HG03565 (cell line): ENCODE measurements around the gene PRSS36.

Experiments used
- ATAC-seq: cut with Tn5 transposase; IDR thresholded peaks from one replicate; pipeline ENCODE4 v1.9.1; 2021; ENCODE audit warnings: mild to moderate bottlenecking, moderate library complexity; ENCODE audit not compliant: unreplicated experiment

Gene PRSS36

GRCh38 chr16:31128711-31129567 lies 20.9 kb downstream of the PRSS36 start:
- no peak for ATAC-seq

- ATAC-seq = no peak
Measured at GRCh38 chr16:31127182-31127581, 22.7 kb downstream of the PRSS36 start.

- no peak for ATAC-seq
Measured at GRCh38 chr16:31125844-31126243, 24.0 kb downstream of the PRSS36 start.

DNA sequence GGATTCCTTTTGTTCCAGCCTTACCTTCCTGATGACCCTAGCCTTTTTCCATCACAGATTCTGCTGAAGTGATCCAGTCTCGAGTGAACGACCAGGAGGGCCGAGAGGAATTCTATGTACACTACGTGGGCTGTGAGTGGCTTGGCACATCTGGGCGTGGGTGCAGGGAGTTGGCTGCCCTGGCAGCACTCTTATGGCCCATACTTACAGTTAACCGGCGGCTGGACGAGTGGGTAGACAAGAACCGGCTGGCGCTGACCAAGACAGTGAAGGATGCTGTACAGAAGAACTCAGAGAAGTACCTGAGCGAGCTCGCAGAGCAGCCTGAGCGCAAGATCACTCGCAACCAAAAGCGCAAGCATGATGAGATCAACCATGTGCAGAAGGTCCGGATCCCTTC lies 29.7 kb downstream of the PRSS36 start:
- ATAC-seq = no peak

GRCh38 chr16:31118223-31119155 lies 31.4 kb downstream of the PRSS36 start:
- no peak for ATAC-seq

DNA sequence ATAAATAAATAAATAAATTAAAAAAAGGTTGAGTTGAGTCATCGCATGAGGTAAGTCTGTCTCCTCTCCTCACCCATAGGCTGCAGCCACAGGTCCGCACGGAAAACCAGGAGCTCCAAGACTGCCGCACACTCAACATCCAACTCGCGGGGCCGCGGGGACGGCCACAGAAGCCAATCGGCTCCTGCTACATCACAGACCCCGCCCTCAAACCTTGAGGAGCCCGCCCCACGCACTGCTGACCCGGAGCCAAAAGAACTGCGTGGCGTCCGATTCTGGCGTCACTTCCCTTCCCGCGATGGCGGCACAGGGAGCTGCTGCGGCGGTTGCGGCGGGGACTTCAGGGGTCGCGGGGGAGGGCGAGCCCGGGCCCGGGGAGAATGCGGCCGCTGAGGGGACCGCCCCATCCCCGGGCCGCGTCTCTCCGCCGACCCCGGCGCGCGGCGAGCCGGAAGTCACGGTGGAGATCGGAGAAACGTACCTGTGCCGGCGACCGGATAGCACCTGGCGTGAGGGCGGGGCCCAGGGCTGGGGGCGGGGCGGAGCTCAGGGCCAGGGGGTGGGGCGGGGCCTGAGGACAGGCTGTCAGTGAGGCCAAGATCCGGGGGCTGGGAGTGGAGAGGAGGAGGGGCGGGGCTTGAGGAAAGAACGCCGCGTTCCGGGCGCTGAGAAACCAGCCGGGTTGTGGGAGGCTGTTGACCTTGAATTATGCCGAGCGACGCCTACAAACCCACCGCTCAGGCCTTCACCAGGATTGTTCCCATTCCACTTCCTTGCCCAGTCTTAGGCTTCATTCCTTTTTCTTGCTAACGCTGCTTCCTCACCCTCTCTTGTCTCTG lies 32.3 kb downstream of the PRSS36 start, which contains the start of gene KAT8:
KAT8 (plus strand) TSS at position 281 of the 839 bp plus-strand sequence; CDS start at position 299, 18 bp downstream.
- ATAC-seq = peak; percentile 73

DNA sequence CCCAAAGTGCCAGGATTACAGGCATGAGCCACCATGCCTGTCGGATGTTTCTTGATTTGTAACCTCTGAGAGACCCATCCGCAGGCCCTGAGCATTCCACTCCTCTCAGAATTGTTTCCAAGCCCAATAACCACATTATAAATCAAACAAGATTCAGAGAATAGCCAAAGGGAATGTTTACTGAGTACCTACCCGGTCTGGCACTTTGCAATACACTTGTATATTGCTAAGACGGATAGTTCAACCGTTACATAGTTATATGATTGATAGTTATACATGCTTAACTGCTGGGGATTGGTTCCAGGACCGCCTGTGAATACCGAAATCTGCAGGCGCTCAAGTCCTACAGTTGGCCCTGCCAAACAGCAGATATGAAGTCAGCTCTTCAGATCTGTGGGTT lies 35.4 kb downstream of the PRSS36 start:
- no peak for ATAC-seq

- ATAC-seq = no peak
Measured at GRCh38 chr16:31113121-31114120, 36.4 kb downstream of the PRSS36 start.

GRCh38 chr16:31112711-31113110 lies 37.2 kb downstream of the PRSS36 start:
- no peak for ATAC-seq

DNA sequence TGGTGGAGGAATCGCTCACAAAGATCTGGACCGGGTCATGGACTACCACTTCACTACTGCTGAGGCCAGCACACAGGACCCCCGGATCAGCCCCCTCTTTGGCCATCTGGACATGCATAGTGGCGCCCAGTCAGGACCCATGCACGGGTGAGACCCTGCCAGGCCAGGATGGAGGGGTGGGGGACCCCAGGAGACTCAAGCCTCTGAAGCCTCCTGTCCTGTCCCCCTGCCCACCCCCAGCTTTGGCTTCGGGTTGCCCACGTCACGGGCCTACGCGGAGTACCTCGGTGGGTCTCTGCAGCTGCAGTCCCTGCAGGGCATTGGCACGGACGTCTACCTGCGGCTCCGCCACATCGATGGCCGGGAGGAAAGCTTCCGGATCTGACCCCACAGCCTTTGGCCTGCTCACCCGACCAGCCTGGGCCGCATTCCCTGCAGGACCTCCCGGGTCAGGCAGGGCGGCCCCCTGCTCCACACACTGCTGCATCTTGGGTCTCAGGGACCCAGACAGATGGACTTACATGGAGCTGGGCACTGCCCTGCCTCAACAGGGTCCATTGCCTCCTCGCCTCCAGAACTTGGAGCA lies 37.9 kb downstream of the PRSS36 start:
- no peak for ATAC-seq

DNA sequence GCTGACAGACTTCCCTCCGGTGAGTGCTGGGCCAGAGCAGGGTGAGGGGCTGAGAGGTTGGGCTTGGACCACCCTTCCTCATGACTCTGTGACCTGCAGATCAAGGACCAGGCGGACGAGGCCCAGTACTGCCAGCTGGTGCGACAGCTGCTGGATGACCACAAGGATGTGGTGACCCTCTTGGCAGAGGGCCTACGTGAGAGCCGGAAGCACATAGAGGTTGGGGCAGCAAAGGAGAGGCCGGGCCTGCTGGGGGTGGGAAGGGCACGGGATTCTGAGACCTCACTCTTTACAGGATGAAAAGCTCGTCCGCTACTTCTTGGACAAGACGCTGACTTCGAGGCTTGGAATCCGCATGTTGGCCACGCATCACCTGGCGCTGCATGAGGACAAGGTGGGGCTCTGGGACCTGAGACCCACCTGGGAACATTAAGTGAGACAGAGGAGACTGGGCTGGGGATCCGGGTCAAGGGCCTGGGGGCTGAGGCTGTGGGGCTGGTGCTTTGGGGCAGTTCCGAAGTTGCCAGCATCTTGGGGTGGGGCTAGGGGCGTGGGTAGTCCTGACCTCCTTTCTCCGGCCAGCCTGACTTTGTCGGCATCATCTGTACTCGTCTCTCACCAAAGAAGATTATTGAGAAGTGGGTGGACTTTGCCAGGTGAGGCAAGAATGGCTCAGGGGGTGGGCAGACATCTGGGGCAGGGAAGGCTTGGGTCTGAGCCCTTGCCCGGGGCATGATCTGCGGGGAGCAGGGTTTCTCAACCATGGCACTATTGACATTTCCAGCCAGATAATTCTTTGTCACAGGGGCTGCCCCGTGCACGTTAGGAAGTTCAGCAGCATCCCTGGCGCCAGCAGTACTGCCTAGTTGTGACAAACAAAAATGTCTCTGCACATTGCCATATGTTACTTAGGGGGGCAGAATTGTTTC lies 39.5 kb downstream of the PRSS36 start:
- no peak for ATAC-seq

DNA sequence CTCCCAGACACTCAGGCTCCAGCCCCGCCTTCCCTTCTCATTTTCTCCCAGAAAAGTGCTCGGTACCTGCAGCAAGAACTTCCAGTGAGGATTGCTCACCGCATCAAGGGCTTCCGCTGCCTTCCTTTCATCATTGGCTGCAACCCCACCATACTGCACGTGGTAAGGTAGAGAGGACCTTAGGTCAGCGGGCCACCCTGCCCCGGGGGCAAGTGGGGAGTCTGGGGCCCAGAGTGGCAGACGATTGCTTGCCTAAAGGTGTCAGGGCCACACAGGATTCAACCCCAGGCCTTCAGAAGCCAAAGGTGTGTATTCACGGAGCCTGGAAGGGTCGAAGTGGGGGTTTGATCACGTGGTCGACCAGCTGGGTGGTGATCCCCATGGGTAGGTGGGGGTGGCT lies 40.2 kb downstream of the PRSS36 start:
- no peak for ATAC-seq

DNA sequence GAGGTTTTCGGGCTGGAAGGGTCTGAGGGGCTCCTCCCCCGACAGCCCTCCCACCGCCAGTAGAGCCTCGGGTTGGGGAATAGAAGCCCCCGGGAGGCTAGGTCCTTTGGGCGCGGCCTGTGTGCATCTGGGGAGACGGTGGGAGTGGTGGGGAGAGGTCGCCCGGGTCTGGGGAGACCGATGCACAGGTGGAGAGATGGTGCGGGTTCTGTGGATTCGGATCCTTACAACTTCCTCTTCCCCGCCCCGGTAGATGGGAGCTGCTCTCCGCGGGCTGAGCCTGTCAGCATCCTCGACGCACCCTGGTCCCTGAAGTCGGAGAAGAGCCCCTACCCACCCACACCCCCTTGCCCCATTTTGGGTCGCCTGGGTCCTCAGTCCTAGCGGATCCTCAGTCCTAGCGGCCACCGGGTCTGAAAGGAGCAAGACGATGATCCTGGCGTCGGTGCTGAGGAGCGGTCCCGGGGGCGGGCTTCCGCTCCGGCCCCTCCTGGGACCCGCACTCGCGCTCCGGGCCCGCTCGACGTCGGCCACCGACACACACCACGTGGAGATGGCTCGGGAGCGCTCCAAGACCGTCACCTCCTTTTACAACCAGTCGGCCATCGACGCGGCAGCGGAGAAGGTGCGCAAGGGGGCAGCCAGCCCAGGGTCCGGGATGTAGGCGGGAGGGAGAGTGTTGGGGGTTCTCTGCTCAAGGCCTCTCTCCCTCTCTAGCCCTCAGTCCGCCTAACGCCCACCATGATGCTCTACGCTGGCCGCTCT lies 40.9 kb downstream of the PRSS36 start:
- ATAC-seq = no peak

DNA sequence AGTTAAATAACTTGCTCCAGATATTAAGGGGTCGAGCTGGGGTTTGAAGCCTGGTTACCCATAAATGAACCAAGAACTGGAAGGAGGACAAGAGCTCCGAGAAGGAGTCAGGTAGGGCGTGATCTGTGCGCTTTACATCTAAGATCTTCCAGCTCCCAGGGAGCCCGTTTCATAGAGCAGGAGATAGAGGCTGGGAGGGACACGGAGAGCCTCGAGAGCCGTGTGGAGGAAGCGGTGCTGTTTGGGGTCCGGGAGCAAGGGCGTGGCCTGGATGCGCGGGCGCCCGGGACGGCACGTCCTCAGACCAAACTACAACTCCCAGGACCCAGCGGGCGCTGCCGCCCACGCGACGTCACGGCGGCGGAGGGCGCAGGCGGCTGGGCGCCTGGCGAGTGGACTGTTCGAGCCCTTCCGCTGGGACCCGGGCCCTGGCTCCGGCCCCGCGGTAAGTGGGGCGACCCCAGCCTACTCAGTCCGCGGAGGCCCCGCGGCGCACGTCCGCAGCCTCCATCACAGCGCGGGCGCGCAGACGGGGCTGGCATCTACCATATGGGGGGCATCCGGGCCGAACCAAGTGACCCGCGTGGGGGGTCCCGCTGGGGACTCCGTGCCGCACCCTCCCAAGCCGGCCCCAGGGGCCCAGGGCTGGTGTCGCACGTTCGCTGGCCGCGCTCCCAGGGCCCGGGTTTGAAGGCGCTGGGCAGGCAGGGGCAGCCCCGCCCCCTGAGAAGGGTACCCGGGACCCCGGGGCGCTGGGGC lies 41.7 kb downstream of the PRSS36 start, which contains the start of gene BCKDK:
BCKDK (plus strand) TSS at position 352 of the 759 bp plus-strand sequence. CDS start 838 bp downstream, outside the sequence.
- peak; percentile 77 for ATAC-seq

- ATAC-seq = peak; percentile 36
Measured at GRCh38 chr16:31107465-31107867, 42.4 kb downstream of the PRSS36 start.
